ENCODE measurements around the gene RAET1L.

- TF ChIP-seq CTCF (conservative IDR thresholded peaks at IDR 0.05 in 1 of 2, IDR thresholded peaks at IDR 0.05 in 1 of 2; ENCODE audit: extremely low read depth in 1 of 2, insufficient read depth in 1 of 2, low read depth in 1 of 2, low read length in 2 of 2) (no peak), EZH2 (IDR thresholded peaks at IDR 0.05; ENCODE audit: borderline replicate concordance, low read length) (no peak)
These were observed 22.6 kb downstream of the RAET1L start for GRCh38 chr6:150002710-150003109.

All from mammary epithelial cell (primary cell).